K562 (cell line): Measurements from ENCODE around the gene SYNGR3. TPM values are rescaled to one million over a fixed set of nuclear protein-coding genes. Genes with fewer than 3 reads are reported as not detected.

Experiments
- ATAC-seq: fragments of 200-7000 bp; cut with Tn5 transposase; 3 replicates; pipeline ENCODE4 v1.9.1; 2020; ENCODE audit warnings: moderate library complexity
- BruUV-seq: library from RNA; stranded (reverse); fragments of 400-500 nt; replicated peaks from 2 replicates; lab custom pipeline; 2021; lab: Mats Ljungman, UMichigan
- CTCF ChIA-PET: fragments of 300-600 bp; formaldehyde crosslinking; extraction: SDS; loops from one replicate; lab custom pipeline; 2021; ENCODE audit warnings: low intra/inter-chr PET ratio; lab: Yijun Ruan, JAX
- POLR2A ChIA-PET: fragments of 300-600, 350-650 bp; sonication (Branson Sonifier 250); formaldehyde crosslinking; extraction: SDS; loops from one replicate; lab custom pipeline; 2021; ENCODE audit warnings: antibody characterized with exemption, inconsistent platforms; lab: Yijun Ruan, JAX
- DNase-seq, 4 experiments: peaks; one replicate each; pipeline versions ENCODE4 v3.0.0 to v3.0.0-alpha.2; 2011 to 2018; ENCODE audit warnings: low spot score in 3 of 4, mixed read lengths in 3 of 4; ENCODE audit errors: extremely low read depth in 1 of 4
- FAIRE-seq: peaks from 2 replicates; lab custom pipeline; 2011; peaks lifted over from hg19 to GRCh38; lab: Jason Lieb, UNC
- H2AFZ ChIP-seq: 2 replicates; pipeline ENCODE4 v1.6.0; 2011; ENCODE audit warnings: low read depth, low read length, control low read depth, inconsistent platforms
- H3K27ac ChIP-seq: fragments of 200-600 bp; 3 replicates; pipeline ENCODE4 v1.8.0; 2011; ENCODE audit warnings: low read depth, mild to moderate bottlenecking, control low read depth, inconsistent platforms, low read length, moderate library complexity, mixed read lengths; ENCODE audit errors: extremely low read depth
- H3K27me3 ChIP-seq, 2 experiments: fragments of 300-600 bp in 1 of 2; 2 replicates in 1 of 2; 3 replicates in 1 of 2; pipeline versions ENCODE4 v1.6.0 to v1.8.0; 2011; ENCODE audit warnings: inconsistent platforms in 2 of 2, low read length in 2 of 2, mild to moderate bottlenecking in 1 of 2, mixed read lengths in 1 of 2, moderate library complexity in 1 of 2; ENCODE audit not compliant: control insufficient read depth in 2 of 2, insufficient read depth in 2 of 2
- H3K36me3 ChIP-seq: fragments of 300-600 bp; 3 replicates; pipeline ENCODE4 v1.8.0; 2011; ENCODE audit warnings: mild to moderate bottlenecking, low read length, inconsistent platforms; ENCODE audit not compliant: control insufficient read depth, insufficient read depth
- H3K4me1 ChIP-seq, 2 experiments: fragments of 200-600 bp in 1 of 2; replicated peaks in 1 of 2; 2 replicates in 1 of 2; 3 replicates in 1 of 2; pipeline versions ENCODE4 v1.5.1 to v1.8.0; 2011; ENCODE audit warnings: inconsistent platforms in 2 of 2, low read length in 2 of 2, mild to moderate bottlenecking in 1 of 2, mixed read lengths in 1 of 2, moderate library complexity in 1 of 2; ENCODE audit not compliant: control insufficient read depth in 2 of 2, insufficient read depth in 2 of 2
- H3K4me2 ChIP-seq: 2 replicates; pipeline ENCODE4 v1.6.1; 2011; ENCODE audit warnings: low read length, control low read depth, inconsistent platforms, mixed read lengths; ENCODE audit not compliant: insufficient read depth
- H3K4me3 ChIP-seq: fragments of 200-600 bp; sonication (generic), shearing (Covaris generic); 2 replicates; pipeline ENCODE4 v1.5.1; 2016; ENCODE audit warnings: control low read depth, inconsistent platforms
- H3K79me2 ChIP-seq: fragments of 200-600 bp; 3 replicates; pipeline ENCODE4 v1.8.0; 2011; ENCODE audit warnings: low read length, inconsistent platforms; ENCODE audit not compliant: control insufficient read depth, insufficient read depth
- H3K9ac ChIP-seq, 2 experiments: 2 replicates each; pipeline versions ENCODE4 v1.6.0 to v1.6.1; 2011; ENCODE audit warnings: low read depth in 2 of 2, low read length in 2 of 2, control low read depth in 1 of 2, inconsistent platforms in 1 of 2, mild to moderate bottlenecking in 1 of 2, mixed read lengths in 1 of 2; ENCODE audit not compliant: insufficient read depth in 1 of 2
- H3K9me1 ChIP-seq: one replicate; pipeline ENCODE4 v1.6.0; 2011; ENCODE audit warnings: inconsistent platforms, mild to moderate bottlenecking, low read length, moderate library complexity; ENCODE audit not compliant: control insufficient read depth, insufficient read depth
- H3K9me3 ChIP-seq: replicated peaks from 2 replicates; pipeline ENCODE4 v1.5.1; 2011; ENCODE audit warnings: low read depth, low read length, inconsistent platforms; ENCODE audit not compliant: control insufficient read depth, insufficient read depth
- H4K20me1 ChIP-seq: replicated peaks from 2 replicates; pipeline ENCODE4 v1.6.1; 2011; ENCODE audit warnings: low read length, inconsistent platforms, mixed read lengths; ENCODE audit not compliant: control insufficient read depth, insufficient read depth
- FOXA3 ChIP-seq, 2 experiments: fragments of 450-650 bp in 1 of 2; sonication (generic) in 1 of 2; formaldehyde crosslinking; IDR thresholded peaks in 1 of 2; conservative IDR thresholded peaks in 1 of 2; 2 replicates each; pipeline versions ENCODE4 v1.4.0 to v1.8.0; 2020 to 2022; ENCODE audit warnings: mild to moderate bottlenecking in 2 of 2, missing genetic modification reagents in 1 of 2
- JUNB ChIP-seq: fragments of 450-650 bp; formaldehyde crosslinking; conservative IDR thresholded peaks from 2 replicates; pipeline ENCODE4 v1.4.0; 2020; ENCODE audit warnings: mild to moderate bottlenecking
- KAT2B ChIP-seq: IDR thresholded peaks from one replicate; pipeline ENCODE4 v1.6.1; 2012; ENCODE audit warnings: low read depth, mild to moderate bottlenecking, control low read depth, inconsistent platforms, low read length, moderate library complexity
- NCOA6 ChIP-seq: fragments of 450-650 bp; IDR thresholded peaks from 2 replicates; pipeline ENCODE4 v1.6.1; 2017; ENCODE audit warnings: mild to moderate bottlenecking
- PCBP2 ChIP-seq: fragments of 200-400 bp; formaldehyde crosslinking; IDR thresholded peaks from 2 replicates; pipeline ENCODE4 v1.6.1; 2018; ENCODE audit warnings: low read length, low read depth, mild to moderate bottlenecking, moderate library complexity; ENCODE audit not compliant: poor library complexity, severe bottlenecking
- PTRF ChIP-seq: fragments of 450-650 bp; IDR thresholded peaks from 2 replicates; pipeline ENCODE4 v1.6.1; 2016; ENCODE audit warnings: mild to moderate bottlenecking, missing genetic modification characterization, missing compliant biosample characterization
- SMAD3 ChIP-seq: fragments of 450-650 bp; formaldehyde crosslinking; conservative IDR thresholded peaks from 2 replicates; pipeline ENCODE4 v1.4.0; 2020; ENCODE audit warnings: mild to moderate bottlenecking
- SMC3 ChIP-seq: conservative IDR thresholded peaks from 2 replicates; pipeline ENCODE4 v1.6.1; 2011; ENCODE audit warnings: low read depth, low read length, improper control_type of control experiment; ENCODE audit not compliant: insufficient read depth
- ZNF232 ChIP-seq: sonication (generic); formaldehyde crosslinking; IDR thresholded peaks from 2 replicates; pipeline ENCODE4 v1.8.0; 2022; ENCODE audit warnings: mild to moderate bottlenecking, missing genetic modification reagents
- ZNF57 ChIP-seq: fragments of 450-650 bp; formaldehyde crosslinking; IDR thresholded peaks from 2 replicates; pipeline ENCODE4 v1.4.0; 2020; ENCODE audit warnings: mild to moderate bottlenecking, moderate library complexity
- WGBS: fragments of 100-300 bp; shearing (Covaris generic); methylation state at CpG from one replicate; pipeline ENCODE4 v1.1.6; 2016; ENCODE audit warnings: low coverage, mixed read lengths; ENCODE audit not compliant: insufficient coverage; ENCODE audit errors: missing lambda C conversion rate; 5-methylcytosine and 5-hydroxymethylcytosine counted together
- in situ Hi-C: fragments of 300-500 bp; cut with MboI; formaldehyde crosslinking; loops from 4 replicates; pipeline ENCODE4 v1.15.0; 2018; ENCODE audit warnings: inconsistent platforms, mixed read lengths
- intact Hi-C: fragments of 100-400 bp; cut with micrococcal nuclease; formaldehyde crosslinking; loops from 2 replicates; pipeline ENCODE4 v1.14.2; 2022
- polyA plus RNA-seq, 8 experiments: library from polyadenylated mRNA; depleted of rRNA in 4 of 8; stranded (reverse) in 5 of 8; unstranded in 3 of 8; fragments of >200 nt; fragmentation: Nextera tagmentation in 2 of 8; fragmentation: Illumina TruSeq in 1 of 8; extraction: Ambion mirVana in 2 of 8; extraction: Trizol in 1 of 8; gene quantifications; 2 replicates each; pipeline versions ENCODE4 v1.2.1 to v1.2.3, GENCODE V29; 2011 to 2014; ENCODE audit warnings: inconsistent platforms in 1 of 8, missing spikeins in 1 of 8
- total RNA-seq, 7 experiments: library from RNA; depleted of rRNA in 6 of 7; stranded (reverse); fragments of >200 nt in 6 of 7; fragmentation: Illumina TruSeq in 2 of 7; extraction: Trizol in 2 of 7; gene quantifications; 2 replicates each; pipeline versions ENCODE4 v1.2.1 to v1.2.3, GENCODE V29; 2011 to 2021; ENCODE audit warnings: low replicate concordance in 1 of 7
- TF ChIP-seq, protein P1 (sequence below): sonication (generic); formaldehyde crosslinking; IDR thresholded peaks from 2 replicates; pipeline ENCODE4 v1.8.1; 2022; ENCODE audit warnings: missing genetic modification reagents
- TF ChIP-seq, protein P2 (sequence below): IDR thresholded peaks from 2 replicates; pipeline ENCODE4 v1.6.1; 2014; ENCODE audit warnings: antibody characterized with exemption
- TF ChIP-seq, protein P3 (sequence below): fragments of 250-450 bp; sonication (Bioruptor Pico); IDR thresholded peaks from 2 replicates; pipeline ENCODE4 v1.4.0; 2020

Gene SYNGR3
- total and polyA plus RNA-seq, 9 of the 15 experiments (the other 6 are each of a cell fraction or from before 2014, with no cell fraction given), result 3.7 to 69.2 (median 36.3) TPM

DNA sequence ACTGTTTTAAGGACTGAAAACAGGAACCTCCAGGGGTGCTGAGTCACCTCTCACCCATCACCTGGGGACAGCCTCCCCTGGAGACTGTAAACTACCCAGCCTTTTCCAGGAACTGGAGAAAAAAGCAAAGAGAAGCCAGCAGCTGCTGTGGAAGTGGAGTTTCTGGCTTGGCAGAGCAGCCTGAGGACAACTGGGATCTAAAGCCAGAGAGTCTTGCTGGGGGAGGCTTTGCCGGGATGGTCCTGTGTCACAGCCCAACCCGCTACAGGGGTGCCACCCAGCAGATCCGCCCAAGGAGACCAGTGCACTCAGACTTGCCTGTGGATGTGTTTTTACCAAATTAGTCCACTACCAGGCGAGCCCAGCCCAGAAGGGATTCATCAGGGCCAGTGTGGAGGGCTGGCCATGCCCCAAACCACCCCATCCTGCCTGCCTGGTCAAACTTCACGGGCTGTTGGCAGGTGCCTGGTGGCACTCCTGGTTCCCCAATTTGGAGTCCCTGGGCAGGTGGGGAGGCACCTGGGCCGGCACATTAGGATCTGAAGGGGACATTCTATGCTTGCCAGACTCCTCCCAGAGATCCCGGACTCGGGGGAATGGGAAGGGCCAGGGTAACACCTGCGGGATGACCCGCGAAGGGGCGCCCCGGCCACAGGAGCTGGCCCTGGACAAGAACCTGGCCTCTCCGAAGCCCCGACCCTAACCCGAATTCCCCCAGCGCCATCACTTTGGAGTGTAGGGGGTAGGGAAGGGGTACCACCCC is 47.5 kb upstream of the SYNGR3 start:
- intact Hi-C loops (loop anchor here (2.0 kb wide), 1 partner anchor 23 kb away; the partner anchor contains the start of gene RPS2), in situ Hi-C loops (no loop called here)
- Histone ChIP-seq H3K9me1 (peaks cover 8% of the 10 kb centered on the region), H3K4me3 (peak overlapping the region; percentile 78), H3K9me3 (no peaks in the 10 kb centered on the region), H2AFZ (peak overlapping the region; percentile 75), H3K27ac (peak overlapping the region; percentile 51), H3K4me1 (peaks cover 29 to 75% of the 10 kb centered on the region in 2 experiments), H3K9ac (peak overlapping the region; percentile 63 to 91), H3K4me2 (peak overlapping the region; percentile 84), H4K20me1 (peaks cover 7% of the 10 kb centered on the region), H3K79me2 (peaks cover 20% of the 10 kb centered on the region), H3K27me3 (no peaks in the 10 kb centered on the region), H3K36me3 (peaks cover 34% of the 10 kb centered on the region; the same call in 2 of the 3 replicates)
- WGBS, result 8% methylated on average over 17 of the region's 17 CpGs
- FAIRE-seq (peak; percentile 59), ATAC-seq (peak; percentile 34), DNase-seq (peak; percentile 38 to 85 (median 58))
- ChIA-PET POLR2A (interaction anchor here (1.0 to 1.5 kb wide), 5 partner anchors 21 to 212 kb away, joined by 3 to 6 read pairs (median 4); partner anchors contain the start of genes EME2, MRPS34 and RPS2), CTCF (no interaction called here)
- TSS peak; percentile 77 for BruUV-seq
- no peak for TF ChIP-seq ZNF232 (CRISPR knock-in tag)
- no peak for TF ChIP-seq SMAD3
- TF ChIP-seq ZNF57, result no peak
- TF ChIP-seq, protein P1, sequence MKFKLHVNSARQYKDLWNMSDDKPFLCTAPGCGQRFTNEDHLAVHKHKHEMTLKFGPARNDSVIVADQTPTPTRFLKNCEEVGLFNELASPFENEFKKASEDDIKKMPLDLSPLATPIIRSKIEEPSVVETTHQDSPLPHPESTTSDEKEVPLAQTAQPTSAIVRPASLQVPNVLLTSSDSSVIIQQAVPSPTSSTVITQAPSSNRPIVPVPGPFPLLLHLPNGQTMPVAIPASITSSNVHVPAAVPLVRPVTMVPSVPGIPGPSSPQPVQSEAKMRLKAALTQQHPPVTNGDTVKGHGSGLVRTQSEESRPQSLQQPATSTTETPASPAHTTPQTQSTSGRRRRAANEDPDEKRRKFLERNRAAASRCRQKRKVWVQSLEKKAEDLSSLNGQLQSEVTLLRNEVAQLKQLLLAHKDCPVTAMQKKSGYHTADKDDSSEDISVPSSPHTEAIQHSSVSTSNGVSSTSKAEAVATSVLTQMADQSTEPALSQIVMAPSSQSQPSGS, result no peak
- no peak for TF ChIP-seq KAT2B
- TF ChIP-seq JUNB (CRISPR knock-in tag), result no peak
- TF ChIP-seq, protein P2, sequence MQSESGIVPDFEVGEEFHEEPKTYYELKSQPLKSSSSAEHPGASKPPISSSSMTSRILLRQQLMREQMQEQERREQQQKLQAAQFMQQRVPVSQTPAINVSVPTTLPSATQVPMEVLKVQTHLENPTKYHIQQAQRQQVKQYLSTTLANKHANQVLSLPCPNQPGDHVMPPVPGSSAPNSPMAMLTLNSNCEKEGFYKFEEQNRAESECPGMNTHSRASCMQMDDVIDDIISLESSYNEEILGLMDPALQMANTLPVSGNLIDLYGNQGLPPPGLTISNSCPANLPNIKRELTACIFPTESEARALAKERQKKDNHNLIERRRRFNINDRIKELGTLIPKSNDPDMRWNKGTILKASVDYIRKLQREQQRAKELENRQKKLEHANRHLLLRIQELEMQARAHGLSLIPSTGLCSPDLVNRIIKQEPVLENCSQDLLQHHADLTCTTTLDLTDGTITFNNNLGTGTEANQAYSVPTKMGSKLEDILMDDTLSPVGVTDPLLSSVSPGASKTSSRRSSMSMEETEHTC, result no peak
- TF ChIP-seq, protein P3, sequence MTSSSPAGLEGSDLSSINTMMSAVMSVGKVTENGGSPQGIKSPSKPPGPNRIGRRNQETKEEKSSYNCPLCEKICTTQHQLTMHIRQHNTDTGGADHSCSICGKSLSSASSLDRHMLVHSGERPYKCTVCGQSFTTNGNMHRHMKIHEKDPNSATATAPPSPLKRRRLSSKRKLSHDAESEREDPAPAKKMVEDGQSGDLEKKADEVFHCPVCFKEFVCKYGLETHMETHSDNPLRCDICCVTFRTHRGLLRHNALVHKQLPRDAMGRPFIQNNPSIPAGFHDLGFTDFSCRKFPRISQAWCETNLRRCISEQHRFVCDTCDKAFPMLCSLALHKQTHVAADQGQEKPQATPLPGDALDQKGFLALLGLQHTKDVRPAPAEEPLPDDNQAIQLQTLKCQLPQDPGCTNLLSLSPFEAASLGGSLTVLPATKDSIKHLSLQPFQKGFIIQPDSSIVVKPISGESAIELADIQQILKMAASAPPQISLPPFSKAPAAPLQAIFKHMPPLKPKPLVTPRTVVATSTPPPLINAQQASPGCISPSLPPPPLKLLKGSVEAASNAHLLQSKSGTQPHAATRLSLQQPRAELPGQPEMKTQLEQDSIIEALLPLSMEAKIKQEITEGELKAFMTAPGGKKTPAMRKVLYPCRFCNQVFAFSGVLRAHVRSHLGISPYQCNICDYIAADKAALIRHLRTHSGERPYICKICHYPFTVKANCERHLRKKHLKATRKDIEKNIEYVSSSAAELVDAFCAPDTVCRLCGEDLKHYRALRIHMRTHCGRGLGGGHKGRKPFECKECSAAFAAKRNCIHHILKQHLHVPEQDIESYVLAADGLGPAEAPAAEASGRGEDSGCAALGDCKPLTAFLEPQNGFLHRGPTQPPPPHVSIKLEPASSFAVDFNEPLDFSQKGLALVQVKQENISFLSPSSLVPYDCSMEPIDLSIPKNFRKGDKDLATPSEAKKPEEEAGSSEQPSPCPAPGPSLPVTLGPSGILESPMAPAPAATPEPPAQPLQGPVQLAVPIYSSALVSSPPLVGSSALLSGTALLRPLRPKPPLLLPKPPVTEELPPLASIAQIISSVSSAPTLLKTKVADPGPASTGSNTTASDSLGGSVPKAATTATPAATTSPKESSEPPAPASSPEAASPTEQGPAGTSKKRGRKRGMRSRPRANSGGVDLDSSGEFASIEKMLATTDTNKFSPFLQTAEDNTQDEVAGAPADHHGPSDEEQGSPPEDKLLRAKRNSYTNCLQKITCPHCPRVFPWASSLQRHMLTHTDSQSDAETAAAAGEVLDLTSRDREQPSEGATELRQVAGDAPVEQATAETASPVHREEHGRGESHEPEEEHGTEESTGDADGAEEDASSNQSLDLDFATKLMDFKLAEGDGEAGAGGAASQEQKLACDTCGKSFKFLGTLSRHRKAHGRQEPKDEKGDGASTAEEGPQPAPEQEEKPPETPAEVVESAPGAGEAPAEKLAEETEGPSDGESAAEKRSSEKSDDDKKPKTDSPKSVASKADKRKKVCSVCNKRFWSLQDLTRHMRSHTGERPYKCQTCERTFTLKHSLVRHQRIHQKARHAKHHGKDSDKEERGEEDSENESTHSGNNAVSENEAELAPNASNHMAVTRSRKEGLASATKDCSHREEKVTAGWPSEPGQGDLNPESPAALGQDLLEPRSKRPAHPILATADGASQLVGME, result no peak
- TF ChIP-seq SMC3, result no peak
- no peak for TF ChIP-seq FOXA3 (CRISPR knock-in tag; conservative IDR thresholded peaks at IDR 0.05 in 1 of 2, IDR thresholded peaks at IDR 0.05 in 1 of 2)
- no peak for TF ChIP-seq PTRF (tag)
- TF ChIP-seq NCOA6, result no peak
- no peak for TF ChIP-seq PCBP2
